ENCODE data around the gene RBM15B.
"Not testable (repeated sequence)": the region's sequence is repeated elsewhere in the genome, so short reads cannot be mapped to it uniquely, and the experiment has no call there.

Gene RBM15B

GRCh38 chr3:51391075-51391565, at the start of gene RBM15B:
Gene RBM15B, plus strand, starts transcription at chr3:51391285. Its CDS starts 115 bp downstream, at chr3:51391400.
- DNase-seq (ENCODE audit: low spot score): peak; percentile 97

GRCh38 chr3:51343918-51344687, 47.0 kb upstream of the RBM15B start:
- no peak for DNase-seq (ENCODE audit: low spot score)

GRCh38 chr3:51350751-51351150, 40.3 kb upstream of the RBM15B start:
- no peak for DNase-seq (ENCODE audit: low spot score)

- DNase-seq (ENCODE audit: low spot score): no peak
These were observed 38.0 kb upstream of the RBM15B start for GRCh38 chr3:51353131-51353530.

- no peak for DNase-seq (ENCODE audit: low spot score)
These were observed 37.4 kb upstream of the RBM15B start for GRCh38 chr3:51353691-51354090.

- no peak for DNase-seq (ENCODE audit: low spot score)
These were observed 36.9 kb upstream of the RBM15B start for GRCh38 chr3:51354172-51354571.

- DNase-seq (ENCODE audit: low spot score): no peak
These were observed 36.1 kb upstream of the RBM15B start for GRCh38 chr3:51354731-51355615.

- no peak for DNase-seq (ENCODE audit: low spot score)
These were observed 35.0 kb upstream of the RBM15B start for GRCh38 chr3:51355891-51356578.

- no peak for DNase-seq (ENCODE audit: low spot score)
These were observed 33.2 kb upstream of the RBM15B start for GRCh38 chr3:51357856-51358255.

GRCh38 chr3:51358981-51359380, 32.1 kb upstream of the RBM15B start:
- no peak for DNase-seq (ENCODE audit: low spot score)

- no peak for DNase-seq (ENCODE audit: low spot score)
These were observed 30.3 kb upstream of the RBM15B start for GRCh38 chr3:51360806-51361205.

- no peak for DNase-seq (ENCODE audit: low spot score)
These were observed 29.3 kb upstream of the RBM15B start for GRCh38 chr3:51361746-51362145.

- no peak for DNase-seq (ENCODE audit: low spot score)
These were observed 28.6 kb upstream of the RBM15B start for GRCh38 chr3:51362476-51362875.

GRCh38 chr3:51368276-51368675, 22.8 kb upstream of the RBM15B start:
- DNase-seq (ENCODE audit: low spot score): not testable (repeated sequence)

GRCh38 chr3:51371943-51372557, 19.0 kb upstream of the RBM15B start:
- peak; percentile 46 for DNase-seq (ENCODE audit: low spot score)

- no peak for DNase-seq (ENCODE audit: low spot score)
These were observed 17.2 kb upstream of the RBM15B start for GRCh38 chr3:51373658-51374421.

- DNase-seq (ENCODE audit: low spot score): no peak
These were observed 16.6 kb upstream of the RBM15B start for GRCh38 chr3:51374456-51374855.

GRCh38 chr3:51375136-51375535, 15.9 kb upstream of the RBM15B start:
- DNase-seq (ENCODE audit: low spot score): no peak

GRCh38 chr3:51375571-51375970, 15.5 kb upstream of the RBM15B start:
- DNase-seq (ENCODE audit: low spot score): no peak

- no peak for DNase-seq (ENCODE audit: low spot score)
These were observed 13.0 kb upstream of the RBM15B start for GRCh38 chr3:51378065-51378464.

GRCh38 chr3:51378726-51379125, 12.4 kb upstream of the RBM15B start:
- no peak for DNase-seq (ENCODE audit: low spot score)
